Liver (tissue), 9 donors: Measurements from ENCODE around the gene CARD11. TPM values are rescaled to one million over a fixed set of nuclear protein-coding genes. Genes with fewer than 3 reads are reported as not detected.

Experiments
- DNase-seq: peaks from one replicate; pipeline ENCODE4 v3.0.0-alpha.2; 2017; ENCODE audit warnings: low spot score
- H3K27ac ChIP-seq, 2 donors: one replicate each; pipeline ENCODE4 v1.7.0; 2013; ENCODE audit warnings: inconsistent platforms in 2 of 2, low read length in 2 of 2, control low read depth in 1 of 2, low read depth in 1 of 2, mild to moderate bottlenecking in 1 of 2
- H3K27me3 ChIP-seq, 4 donors: one replicate each; pipeline versions ENCODE4 v1.6.1 to v1.7.0; 2013; ENCODE audit warnings: low read length in 3 of 4, inconsistent platforms in 1 of 4, mild to moderate bottlenecking in 1 of 4, moderate library complexity in 1 of 4; ENCODE audit not compliant: control insufficient read depth in 4 of 4, insufficient read depth in 4 of 4
- H3K36me3 ChIP-seq, 4 donors: one replicate each; pipeline versions ENCODE4 v1.6.1 to v1.7.0; 2013; ENCODE audit warnings: low read length in 3 of 4, mild to moderate bottlenecking in 3 of 4, low read depth in 1 of 4, moderate library complexity in 1 of 4; ENCODE audit not compliant: control insufficient read depth in 4 of 4, insufficient read depth in 3 of 4
- H3K4me1 ChIP-seq, 4 donors: one replicate each; pipeline versions ENCODE4 v1.6.1 to v1.7.0; 2013; ENCODE audit warnings: low read length in 3 of 4, mild to moderate bottlenecking in 3 of 4, moderate library complexity in 1 of 4; ENCODE audit not compliant: control insufficient read depth in 4 of 4, insufficient read depth in 4 of 4
- H3K4me3 ChIP-seq, 3 donors: one replicate each; pipeline versions ENCODE4 v1.6.1 to v1.7.0; 2013; ENCODE audit warnings: low read length in 3 of 3, control low read depth in 1 of 3, low read depth in 1 of 3, mild to moderate bottlenecking in 1 of 3
- H3K9ac ChIP-seq, 2 donors: one replicate each; pipeline ENCODE4 v1.7.0; 2013; ENCODE audit warnings: low read length in 2 of 2, mild to moderate bottlenecking in 2 of 2, moderate library complexity in 2 of 2, control low read depth in 1 of 2, low read depth in 1 of 2
- H3K9me3 ChIP-seq, 4 donors: one replicate each; pipeline versions ENCODE4 v1.6.1 to v1.7.0; 2013; ENCODE audit warnings: low read length in 3 of 4; ENCODE audit not compliant: control insufficient read depth in 4 of 4
- ATF3 ChIP-seq: IDR thresholded peaks from 2 replicates; pipeline ENCODE4 v1.6.1; 2016; ENCODE audit warnings: antibody characterized with exemption
- CTCF ChIP-seq: fragments of 150-350 bp; IDR thresholded peaks from 2 replicates; pipeline ENCODE4 v1.5.1; 2017; ENCODE audit warnings: improper control_type of control experiment, low read depth, low read length; ENCODE audit not compliant: missing input control
- EGR1 ChIP-seq, 2 donors: IDR thresholded peaks; 2 replicates each; pipeline ENCODE4 v1.6.1; 2016 to 2018; ENCODE audit warnings: antibody characterized with exemption in 2 of 2, low read depth in 2 of 2
- FOXA1 ChIP-seq: IDR thresholded peaks from 2 replicates; pipeline ENCODE4 v1.6.1; 2016; ENCODE audit warnings: antibody characterized with exemption
- FOXA2 ChIP-seq: IDR thresholded peaks from 2 replicates; pipeline ENCODE4 v1.6.1; 2016; ENCODE audit warnings: antibody characterized with exemption
- GABPA ChIP-seq, 2 donors: IDR thresholded peaks in 1 of 2; conservative IDR thresholded peaks in 1 of 2; 2 replicates each; pipeline ENCODE4 v1.6.1; 2016; ENCODE audit warnings: antibody characterized with exemption in 2 of 2, mild to moderate bottlenecking in 1 of 2, moderate library complexity in 1 of 2
- HNF4A ChIP-seq, 2 donors: conservative IDR thresholded peaks; 2 replicates each; pipeline ENCODE4 v1.6.1; 2016; ENCODE audit warnings: antibody characterized with exemption in 2 of 2, mild to moderate bottlenecking in 2 of 2
- HNF4G ChIP-seq: IDR thresholded peaks from 2 replicates; pipeline ENCODE4 v1.6.1; 2016; ENCODE audit warnings: antibody characterized with exemption
- JUND ChIP-seq, 2 donors: IDR thresholded peaks; 2 replicates each; pipeline ENCODE4 v1.6.1; 2016; ENCODE audit warnings: antibody characterized with exemption in 2 of 2
- MAX ChIP-seq: IDR thresholded peaks from 2 replicates; pipeline ENCODE4 v1.6.1; 2016; ENCODE audit warnings: antibody characterized with exemption
- NR2F2 ChIP-seq: IDR thresholded peaks from 2 replicates; pipeline ENCODE4 v1.6.1; 2016; ENCODE audit warnings: antibody characterized with exemption
- RAD21 ChIP-seq, 2 donors: IDR thresholded peaks; 2 replicates each; pipeline ENCODE4 v1.6.1; 2016; ENCODE audit warnings: antibody characterized with exemption in 2 of 2, mild to moderate bottlenecking in 2 of 2
- REST ChIP-seq: IDR thresholded peaks from 2 replicates; pipeline ENCODE4 v1.6.1; 2016; ENCODE audit warnings: antibody characterized with exemption, mild to moderate bottlenecking
- RXRA ChIP-seq, 2 donors: IDR thresholded peaks; 2 replicates each; pipeline ENCODE4 v1.6.1; 2017 to 2018; ENCODE audit warnings: antibody characterized with exemption in 2 of 2, mild to moderate bottlenecking in 1 of 2
- SP1 ChIP-seq: IDR thresholded peaks from 2 replicates; pipeline ENCODE4 v1.6.1; 2018; ENCODE audit warnings: antibody characterized with exemption, mild to moderate bottlenecking
- TAF1 ChIP-seq: conservative IDR thresholded peaks from 2 replicates; pipeline ENCODE4 v1.6.1; 2016; ENCODE audit warnings: antibody characterized with exemption, mild to moderate bottlenecking
- YY1 ChIP-seq: IDR thresholded peaks from 2 replicates; pipeline ENCODE4 v1.6.1; 2016; ENCODE audit warnings: antibody characterized with exemption, mild to moderate bottlenecking
- ZBTB33 ChIP-seq: IDR thresholded peaks from 2 replicates; pipeline ENCODE4 v1.6.1; 2016; ENCODE audit warnings: antibody characterized with exemption
- WGBS: extraction: QIAGEN DNeasy Blood & Tissue Kit; methylation state at CpG from one replicate; pipeline ENCODE4 v1.1.7; 2013; 5-methylcytosine and 5-hydroxymethylcytosine counted together
- polyA plus RNA-seq, 2 donors: library from polyadenylated mRNA; stranded (reverse) in 1 of 2; unstranded in 1 of 2; fragments of 200-250 nt in 1 of 2; fragments of >200 nt in 1 of 2; fragmentation: Nextera tagmentation in 1 of 2; extraction: Ambion mirVana in 1 of 2; gene quantifications; one replicate each; pipeline versions ENCODE4 v1.2.1 to v1.2.3, GENCODE V29; 2013 to 2015
- total RNA-seq, 2 donors: library from RNA; depleted of rRNA; stranded (reverse); fragments of >200 nt; gene quantifications; one replicate each; pipeline ENCODE4 v1.2.3, GENCODE V29; 2014
- donor health status: healthy.
- donor health status: healthy.
- donor health status: healthy.
- donor health status: healthy.
- donor health status: healthy.

The CARD11 gene
- total and polyA plus RNA-seq, 4 donors = 0.42 to 1.3 (median 0.83) TPM

- no peaks in the 10 kb centered on the region for H3K4me1 ChIP-seq
- no peak overlapping the region for H3K27ac ChIP-seq
- H3K36me3 ChIP-seq = no peaks in the 10 kb centered on the region
- no peaks in the 10 kb centered on the region for H3K9me3 ChIP-seq
- H3K4me3 ChIP-seq = no peak overlapping the region
- no peak for TF ChIP-seq FOXA1
- TF ChIP-seq ZBTB33 = no peak
- no peak for TF ChIP-seq JUND (IDR thresholded peaks at IDR 0.05)
- no peak for TF ChIP-seq REST
- TF ChIP-seq HNF4G = no peak
- no peak for TF ChIP-seq RXRA (IDR thresholded peaks at IDR 0.05)
- TF ChIP-seq FOXA2 = no peak
- TF ChIP-seq EGR1 (IDR thresholded peaks at IDR 0.05; ENCODE audit: low read depth in 2 of 2) = no peak
- no peak for TF ChIP-seq HNF4A (conservative IDR thresholded peaks at IDR 0.05)
- no peak for TF ChIP-seq NR2F2
- TF ChIP-seq RAD21 (IDR thresholded peaks at IDR 0.05) = no peak
- no peak for TF ChIP-seq TAF1
- TF ChIP-seq CTCF = no peak
- TF ChIP-seq SP1 = no peak
- no peak for TF ChIP-seq ATF3
- TF ChIP-seq YY1 = no peak
- TF ChIP-seq MAX = no peak
- no peak for TF ChIP-seq GABPA (IDR thresholded peaks at IDR 0.05 in 1 of 2, conservative IDR thresholded peaks at IDR 0.05 in 1 of 2)
- no peak overlapping the region for H3K9ac ChIP-seq
- H3K27me3 ChIP-seq = no peaks in the 10 kb centered on the region
- 64% methylated on average over 7 of the region's 7 CpGs for WGBS
- no peak for DNase-seq
Observed at GRCh38 chr7:2887816-2888215, 155.9 kb downstream of the CARD11 start.
